IPS-18c (cell line): ENCODE measurements around the gene AGAP9.
A peak's percentile ranks its signal among the peaks of the same experiment; 100 is the strongest.
"Not testable (repeated sequence)": the region's sequence is repeated elsewhere in the genome, so short reads cannot be mapped to it uniquely, and the experiment has no call there.

Experiments
- H3K4me3 ChIP-seq: 2 replicates; pipeline ENCODE4 v1.7.0; 2013; ENCODE audit warnings: low read depth, mild to moderate bottlenecking, low read length, moderate library complexity; ENCODE audit not compliant: insufficient read depth
- H3K9me3 ChIP-seq: one replicate; pipeline ENCODE4 v1.6.1; 2013; ENCODE audit warnings: mild to moderate bottlenecking, low read length, moderate library complexity; ENCODE audit not compliant: control insufficient read depth, insufficient read depth

The AGAP9 gene

GRCh38 chr10:47523475-47523874 is at the start of gene AGAP9:
Gene AGAP9, minus strand, starts transcription at chr10:47523638. Its CDS starts 112 bp downstream, at chr10:47523526.
- H3K9me3 ChIP-seq, H3K4me3 ChIP-seq: not testable (repeated sequence)

GRCh38 chr10:47571138-47571912 is 47.9 kb upstream of the AGAP9 start:
- H3K9me3 ChIP-seq, H3K4me3 ChIP-seq: not testable (repeated sequence)

GRCh38 chr10:47566757-47567156 is 43.3 kb upstream of the AGAP9 start:
- H3K9me3 ChIP-seq, H3K4me3 ChIP-seq: not testable (repeated sequence)

GRCh38 chr10:47566108-47566699 is 42.8 kb upstream of the AGAP9 start:
- not testable (repeated sequence) for H3K9me3 ChIP-seq, H3K4me3 ChIP-seq

GRCh38 chr10:47565517-47565920 is 42.1 kb upstream of the AGAP9 start:
- H3K9me3 ChIP-seq, H3K4me3 ChIP-seq: not testable (repeated sequence)

GRCh38 chr10:47564953-47565352 is 41.5 kb upstream of the AGAP9 start:
- not testable (repeated sequence) for H3K4me3 ChIP-seq

GRCh38 chr10:47564318-47564717 is 40.9 kb upstream of the AGAP9 start:
- not testable (repeated sequence) for H3K9me3 ChIP-seq, H3K4me3 ChIP-seq

More at GRCh38 chr10:47564953-47565352, 41.5 kb upstream of the AGAP9 start:
- H3K9me3 ChIP-seq = not testable (repeated sequence)

- H3K9me3 ChIP-seq, H3K4me3 ChIP-seq: not testable (repeated sequence)
Measured at GRCh38 chr10:47560452-47560851, 37.0 kb upstream of the AGAP9 start.

GRCh38 chr10:47559718-47560308 is 36.4 kb upstream of the AGAP9 start:
- not testable (repeated sequence) for H3K9me3 ChIP-seq, H3K4me3 ChIP-seq

GRCh38 chr10:47558109-47558508 is 34.7 kb upstream of the AGAP9 start:
- not testable (repeated sequence) for H3K4me3 ChIP-seq, H3K9me3 ChIP-seq

- not testable (repeated sequence) for H3K9me3 ChIP-seq, H3K4me3 ChIP-seq
Measured at GRCh38 chr10:47557616-47558015, 34.2 kb upstream of the AGAP9 start.

GRCh38 chr10:47555334-47555733 is 31.9 kb upstream of the AGAP9 start:
- H3K9me3 ChIP-seq, H3K4me3 ChIP-seq: not testable (repeated sequence)

- not testable (repeated sequence) for H3K9me3 ChIP-seq, H3K4me3 ChIP-seq
Measured at GRCh38 chr10:47554552-47554951, 31.1 kb upstream of the AGAP9 start.

- not testable (repeated sequence) for H3K4me3 ChIP-seq, H3K9me3 ChIP-seq
Measured at GRCh38 chr10:47553860-47554247, 30.4 kb upstream of the AGAP9 start.

GRCh38 chr10:47553214-47553859 is 29.9 kb upstream of the AGAP9 start:
- H3K9me3 ChIP-seq = not testable (repeated sequence)
- peak overlapping the region; percentile 46; the same call in 1 of the 2 replicates for H3K4me3 ChIP-seq

GRCh38 chr10:47552719-47553118 is 29.3 kb upstream of the AGAP9 start:
- not testable (repeated sequence) for H3K9me3 ChIP-seq

GRCh38 chr10:47547286-47547685 is 23.8 kb upstream of the AGAP9 start:
- not testable (repeated sequence) for H3K4me3 ChIP-seq, H3K9me3 ChIP-seq

More at GRCh38 chr10:47552719-47553118, 29.3 kb upstream of the AGAP9 start:
- peak overlapping the region; percentile 46; the same call in 1 of the 2 replicates for H3K4me3 ChIP-seq

GRCh38 chr10:47536430-47536829 is 13.0 kb upstream of the AGAP9 start:
- H3K9me3 ChIP-seq, H3K4me3 ChIP-seq: not testable (repeated sequence)
